HepG2 (cell line): ENCODE data around the gene PTPRE. TPM values are rescaled to one million over a fixed set of nuclear protein-coding genes. Genes with fewer than 3 reads are reported as not detected.

ENCODE experiments used
- ATAC-seq: fragments of 200-7000 bp; cut with Tn5 transposase; 3 replicates; pipeline ENCODE4 v1.9.1; 2020; ENCODE audit warnings: mild to moderate bottlenecking, moderate library complexity
- BruUV-seq: library from RNA; stranded (reverse); fragments of 400-500 nt; replicated peaks from 2 replicates; lab custom pipeline; 2021; lab: Mats Ljungman, UMichigan
- CTCF ChIA-PET: fragments of 300-600 bp; formaldehyde crosslinking; extraction: SDS; loops from one replicate; lab custom pipeline; 2021; ENCODE audit warnings: low total read pairs, inconsistent platforms, low intra/inter-chr PET ratio; lab: Yijun Ruan, JAX
- POLR2A ChIA-PET: fragments of 350-600 bp; sonication (Branson Sonifier 250); formaldehyde crosslinking; loops from one replicate; lab custom pipeline; 2020; ENCODE audit warnings: antibody characterized with exemption, inconsistent platforms; lab: Yijun Ruan, JAX
- DNase-seq: peaks from one replicate; pipeline ENCODE4 v3.0.0-alpha.2; 2015; ENCODE audit warnings: low spot score
- FAIRE-seq: peaks from 3 replicates; lab custom pipeline; 2011; peaks lifted over from hg19 to GRCh38; lab: Jason Lieb, UNC
- H2AFZ ChIP-seq: one replicate; pipeline ENCODE4 v1.6.1; 2011; ENCODE audit warnings: low read length, inconsistent platforms
- H3K27ac ChIP-seq: fragments of 300-600 bp; 3 replicates; pipeline ENCODE4 v1.8.0; 2011; ENCODE audit warnings: mixed run types, mild to moderate bottlenecking, mixed read lengths, low read length, inconsistent platforms; ENCODE audit not compliant: insufficient read depth; ENCODE audit errors: extremely low read length
- H3K27me3 ChIP-seq, 2 experiments: fragments of 200-600 bp in 1 of 2; 2 replicates in 1 of 2; 3 replicates in 1 of 2; pipeline versions ENCODE4 v1.6.0 to v1.8.0; 2011; ENCODE audit warnings: low read length in 2 of 2, mild to moderate bottlenecking in 2 of 2, moderate library complexity in 2 of 2, inconsistent platforms in 1 of 2; ENCODE audit not compliant: insufficient read depth in 2 of 2, control insufficient read depth in 1 of 2
- H3K36me3 ChIP-seq, 2 experiments: fragments of 200-600 bp in 1 of 2; replicated peaks in 1 of 2; 2 replicates in 1 of 2; 3 replicates in 1 of 2; pipeline versions ENCODE4 v1.5.1 to v1.8.0; 2011; ENCODE audit warnings: low read length in 2 of 2, inconsistent platforms in 1 of 2; ENCODE audit not compliant: insufficient read depth in 2 of 2, control insufficient read depth in 1 of 2
- H3K4me1 ChIP-seq: 2 replicates; pipeline ENCODE4 v1.5.1; 2012; ENCODE audit warnings: low read length, inconsistent platforms; ENCODE audit not compliant: insufficient read depth
- H3K4me2 ChIP-seq: 2 replicates; pipeline ENCODE4 v1.6.0; 2011; ENCODE audit warnings: low read depth, low read length, inconsistent platforms
- H3K4me3 ChIP-seq, 3 experiments: fragments of 200-600 bp in 1 of 3; sonication (generic), shearing (Covaris generic) in 1 of 3; replicated peaks in 1 of 3; 2 replicates each; pipeline ENCODE4 v1.5.1; 2011 to 2016; ENCODE audit warnings: low read length in 3 of 3, inconsistent platforms in 2 of 3, low read depth in 2 of 3, mild to moderate bottlenecking in 2 of 3, control low read depth in 1 of 3, mixed read lengths in 1 of 3; ENCODE audit not compliant: insufficient read depth in 1 of 3
- H3K79me2 ChIP-seq: one replicate; pipeline ENCODE4 v1.6.1; 2011; ENCODE audit warnings: low read length, inconsistent platforms; ENCODE audit not compliant: insufficient read depth
- H3K9ac ChIP-seq: 2 replicates; pipeline ENCODE4 v1.6.0; 2011; ENCODE audit warnings: mild to moderate bottlenecking, low read depth, low read length, inconsistent platforms; ENCODE audit not compliant: insufficient read depth
- H3K9me3 ChIP-seq: 2 replicates; pipeline ENCODE4 v1.5.1; 2012; ENCODE audit warnings: mild to moderate bottlenecking, low read length
- H4K20me1 ChIP-seq: 2 replicates; pipeline ENCODE4 v1.6.0; 2011; ENCODE audit warnings: inconsistent platforms, mild to moderate bottlenecking, low read length, moderate library complexity; ENCODE audit not compliant: insufficient read depth
- HNRNPK ChIP-seq: fragments of 200-400 bp; formaldehyde crosslinking; IDR thresholded peaks from 2 replicates; pipeline ENCODE4 v1.6.1; 2018; ENCODE audit warnings: low read length, low read depth, moderate library complexity, mild to moderate bottlenecking; ENCODE audit not compliant: poor library complexity, severe bottlenecking
- MAFF ChIP-seq: IDR thresholded peaks from 2 replicates; pipeline ENCODE4 v1.6.1; 2011; ENCODE audit warnings: low read depth, low read length, improper control_type of control experiment
- MLLT10 ChIP-seq: sonication (generic); formaldehyde crosslinking; IDR thresholded peaks from 2 replicates; pipeline ENCODE4 v1.4.0; 2020; ENCODE audit warnings: missing genetic modification reagents
- MTF1 ChIP-seq: sonication (generic); formaldehyde crosslinking; IDR thresholded peaks from 2 replicates; pipeline ENCODE4 v1.5.0; 2020; ENCODE audit warnings: missing genetic modification reagents
- ZNF644 ChIP-seq: IDR thresholded peaks from 2 replicates; pipeline ENCODE4 v1.6.1; 2016; ENCODE audit warnings: low read depth
- ZNF749 ChIP-seq: sonication (generic); formaldehyde crosslinking; IDR thresholded peaks from 2 replicates; pipeline ENCODE4 v1.8.0; 2022; ENCODE audit warnings: mild to moderate bottlenecking, missing genetic modification reagents, moderate library complexity, borderline replicate concordance
- ZNF75D ChIP-seq: sonication (generic); formaldehyde crosslinking; IDR thresholded peaks from 2 replicates; pipeline ENCODE4 v1.8.1; 2023; ENCODE audit warnings: missing genetic modification reagents, mild to moderate bottlenecking, borderline replicate concordance
- WGBS: methylation state at CpG from one replicate; pipeline ENCODE4 v1.1.6; 2017; ENCODE audit warnings: low lambda C conversion rate; 5-methylcytosine and 5-hydroxymethylcytosine counted together
- in situ Hi-C: cut with HindIII; loops from 2 replicates; pipeline ENCODE4 v1.10.0; 2017; ENCODE audit warnings: low pct_unique_long_range_greater_than_20kb; ENCODE audit not compliant: extremely low pct_ligation_motif_present
- intact Hi-C: fragments of 100-400 bp; cut with micrococcal nuclease; formaldehyde crosslinking; loops from one replicate; pipeline ENCODE4 v1.10.0; 2022; ENCODE audit not compliant: unreplicated experiment
- polyA plus RNA-seq, 8 experiments: library from polyadenylated mRNA; depleted of rRNA in 3 of 8; stranded (reverse) in 7 of 8; unstranded in 1 of 8; fragments of >200 nt; fragmentation: Illumina TruSeq in 4 of 8; extraction: Trizol in 4 of 8; gene quantifications; 2 replicates each; pipeline versions ENCODE4 v1.2.1 to v1.2.3, GENCODE V29; 2011 to 2016; ENCODE audit warnings: low read depth in 4 of 8, missing spikeins in 1 of 8, mixed read lengths in 1 of 8; ENCODE audit not compliant: insufficient read depth in 1 of 8
- total RNA-seq, 5 experiments: library from RNA; depleted of rRNA; stranded (reverse); fragments of >200 nt; fragmentation: Illumina TruSeq; extraction: Trizol; gene quantifications; 2 replicates each; pipeline ENCODE4 v1.2.3, GENCODE V29; 2016; ENCODE audit warnings: low read depth in 1 of 5
- TF ChIP-seq, protein P1 (sequence below): sonication (generic); formaldehyde crosslinking; IDR thresholded peaks from 2 replicates; pipeline ENCODE4 v1.9.0; 2021; ENCODE audit warnings: missing genetic modification reagents, borderline replicate concordance
- TF ChIP-seq, protein P2 (sequence below), 2 experiments: sonication (generic) in 1 of 2; formaldehyde crosslinking in 1 of 2; IDR thresholded peaks; 2 replicates each; pipeline versions ENCODE4 v1.4.0 to v1.6.1; 2016 to 2020; ENCODE audit warnings: borderline replicate concordance in 1 of 2, low read depth in 1 of 2, mild to moderate bottlenecking in 1 of 2, missing genetic modification reagents in 1 of 2
- TF ChIP-seq, protein P3 (sequence below): sonication (generic); formaldehyde crosslinking; IDR thresholded peaks from 2 replicates; pipeline ENCODE4 v1.8.0; 2023; ENCODE audit warnings: mild to moderate bottlenecking, missing genetic modification reagents
- TF ChIP-seq, protein P4 (sequence below): sonication (generic); formaldehyde crosslinking; IDR thresholded peaks from 2 replicates; pipeline ENCODE4 v1.9.0; 2021; ENCODE audit warnings: missing genetic modification reagents, mild to moderate bottlenecking, borderline replicate concordance
- TF ChIP-seq, protein P5 (sequence below): sonication (generic); formaldehyde crosslinking; conservative IDR thresholded peaks from 2 replicates; pipeline ENCODE4 v1.8.0; 2022; ENCODE audit warnings: low read depth, missing genetic modification reagents

The PTPRE gene
- total and polyA plus RNA-seq, 2 of the 13 experiments (the other 11 are each of a cell fraction or from before 2014, with no cell fraction given) = 0.01 to 0.02 TPM

DNA sequence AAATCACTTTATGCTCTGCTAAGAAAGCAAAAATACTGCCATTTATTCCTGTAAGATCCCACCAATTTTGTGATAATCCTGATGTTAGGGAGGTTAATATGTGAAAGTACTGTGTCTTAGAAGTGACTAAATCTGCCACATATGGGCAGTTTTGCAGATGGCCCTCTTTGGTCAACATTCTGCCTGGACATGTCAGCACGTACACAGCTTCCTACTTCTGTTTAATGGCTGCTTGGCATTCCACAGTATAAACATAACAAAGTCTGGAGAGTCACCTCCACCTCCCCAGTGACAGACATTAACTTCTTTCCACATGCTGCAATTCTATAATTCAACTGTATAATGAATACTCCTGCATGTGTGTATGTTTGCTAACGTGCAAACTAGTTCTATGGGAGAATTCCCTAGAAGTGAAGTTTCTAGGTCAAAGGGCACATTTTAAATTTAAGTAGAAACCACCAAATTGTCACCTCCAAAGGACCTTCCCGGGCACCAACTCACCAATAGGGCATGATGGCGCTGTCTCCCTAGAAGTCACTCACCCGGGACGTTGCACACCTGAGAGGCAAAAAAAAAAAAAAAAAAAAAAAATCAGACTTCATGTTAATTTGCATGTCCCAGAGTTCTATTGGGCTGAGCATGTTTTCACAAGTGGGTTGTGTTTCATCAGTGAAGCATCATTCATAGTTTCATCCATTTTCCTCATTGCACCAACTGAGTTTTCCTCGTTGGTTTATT is 180.4 kb downstream of the PTPRE start:
- Histone ChIP-seq H3K4me2 (peak overlapping the region; percentile 47; the same call in 1 of the 2 replicates), H2AFZ (no peak overlapping the region), H3K36me3 (no peaks in the 10 kb centered on the region), H3K9ac (no peak overlapping the region), H3K27ac (no peak overlapping the region), H3K9me3 (no peaks in the 10 kb centered on the region), H3K79me2 (no peaks in the 10 kb centered on the region), H4K20me1 (no peaks in the 10 kb centered on the region), H3K27me3 (peaks cover 0 to 9% of the 10 kb centered on the region in 2 experiments; a peak in 2 of 5 replicates), H3K4me3 (no peak overlapping the region), H3K4me1 (peaks cover 16% of the 10 kb centered on the region)
- no TSS peak for BruUV-seq
- no peak for DNase-seq
- intact Hi-C loops (no loop called here), in situ Hi-C loops (loop anchor here (25.0 kb wide), 1 partner anchor 450 kb away; no protein-coding TSS in a partner anchor)
- no peak for ATAC-seq
- ChIA-PET CTCF (no interaction called here), POLR2A (no interaction called here)
- no peak for FAIRE-seq
- 4% methylated on average over 7 of the region's 7 CpGs for WGBS
- TF ChIP-seq, protein P1, sequence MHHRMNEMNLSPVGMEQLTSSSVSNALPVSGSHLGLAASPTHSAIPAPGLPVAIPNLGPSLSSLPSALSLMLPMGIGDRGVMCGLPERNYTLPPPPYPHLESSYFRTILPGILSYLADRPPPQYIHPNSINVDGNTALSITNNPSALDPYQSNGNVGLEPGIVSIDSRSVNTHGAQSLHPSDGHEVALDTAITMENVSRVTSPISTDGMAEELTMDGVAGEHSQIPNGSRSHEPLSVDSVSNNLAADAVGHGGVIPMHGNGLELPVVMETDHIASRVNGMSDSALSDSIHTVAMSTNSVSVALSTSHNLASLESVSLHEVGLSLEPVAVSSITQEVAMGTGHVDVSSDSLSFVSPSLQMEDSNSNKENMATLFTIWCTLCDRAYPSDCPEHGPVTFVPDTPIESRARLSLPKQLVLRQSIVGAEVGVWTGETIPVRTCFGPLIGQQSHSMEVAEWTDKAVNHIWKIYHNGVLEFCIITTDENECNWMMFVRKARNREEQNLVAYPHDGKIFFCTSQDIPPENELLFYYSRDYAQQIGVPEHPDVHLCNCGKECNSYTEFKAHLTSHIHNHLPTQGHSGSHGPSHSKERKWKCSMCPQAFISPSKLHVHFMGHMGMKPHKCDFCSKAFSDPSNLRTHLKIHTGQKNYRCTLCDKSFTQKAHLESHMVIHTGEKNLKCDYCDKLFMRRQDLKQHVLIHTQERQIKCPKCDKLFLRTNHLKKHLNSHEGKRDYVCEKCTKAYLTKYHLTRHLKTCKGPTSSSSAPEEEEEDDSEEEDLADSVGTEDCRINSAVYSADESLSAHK (CRISPR knock-in tag) = no peak
- no peak for TF ChIP-seq MLLT10 (CRISPR knock-in tag)
- no peak for TF ChIP-seq ZNF75D (CRISPR knock-in tag)
- no peak for TF ChIP-seq ZNF749 (CRISPR knock-in tag)
- TF ChIP-seq, protein P2, sequence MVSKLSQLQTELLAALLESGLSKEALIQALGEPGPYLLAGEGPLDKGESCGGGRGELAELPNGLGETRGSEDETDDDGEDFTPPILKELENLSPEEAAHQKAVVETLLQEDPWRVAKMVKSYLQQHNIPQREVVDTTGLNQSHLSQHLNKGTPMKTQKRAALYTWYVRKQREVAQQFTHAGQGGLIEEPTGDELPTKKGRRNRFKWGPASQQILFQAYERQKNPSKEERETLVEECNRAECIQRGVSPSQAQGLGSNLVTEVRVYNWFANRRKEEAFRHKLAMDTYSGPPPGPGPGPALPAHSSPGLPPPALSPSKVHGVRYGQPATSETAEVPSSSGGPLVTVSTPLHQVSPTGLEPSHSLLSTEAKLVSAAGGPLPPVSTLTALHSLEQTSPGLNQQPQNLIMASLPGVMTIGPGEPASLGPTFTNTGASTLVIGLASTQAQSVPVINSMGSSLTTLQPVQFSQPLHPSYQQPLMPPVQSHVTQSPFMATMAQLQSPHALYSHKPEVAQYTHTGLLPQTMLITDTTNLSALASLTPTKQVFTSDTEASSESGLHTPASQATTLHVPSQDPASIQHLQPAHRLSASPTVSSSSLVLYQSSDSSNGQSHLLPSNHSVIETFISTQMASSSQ (IDR thresholded peaks at IDR 0.05; ENCODE audit: low read depth) = no peak
- TF ChIP-seq, protein P2 (CRISPR knock-in tag; IDR thresholded peaks at IDR 0.05; ENCODE audit: borderline replicate concordance) = no peak
- TF ChIP-seq ZNF644 (CRISPR knock-in tag) = no peak
- TF ChIP-seq MAFF = no peak
- TF ChIP-seq MTF1 = no peak
- TF ChIP-seq, protein P3, sequence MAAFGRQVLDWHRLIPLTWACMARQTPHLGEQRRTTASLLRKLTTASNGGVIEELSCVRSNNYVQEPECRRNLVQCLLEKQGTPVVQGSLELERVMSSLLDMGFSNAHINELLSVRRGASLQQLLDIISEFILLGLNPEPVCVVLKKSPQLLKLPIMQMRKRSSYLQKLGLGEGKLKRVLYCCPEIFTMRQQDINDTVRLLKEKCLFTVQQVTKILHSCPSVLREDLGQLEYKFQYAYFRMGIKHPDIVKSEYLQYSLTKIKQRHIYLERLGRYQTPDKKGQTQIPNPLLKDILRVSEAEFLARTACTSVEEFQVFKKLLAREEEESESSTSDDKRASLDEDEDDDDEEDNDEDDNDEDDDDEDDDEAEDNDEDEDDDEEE (CRISPR knock-in tag) = no peak
- TF ChIP-seq, protein P4, sequence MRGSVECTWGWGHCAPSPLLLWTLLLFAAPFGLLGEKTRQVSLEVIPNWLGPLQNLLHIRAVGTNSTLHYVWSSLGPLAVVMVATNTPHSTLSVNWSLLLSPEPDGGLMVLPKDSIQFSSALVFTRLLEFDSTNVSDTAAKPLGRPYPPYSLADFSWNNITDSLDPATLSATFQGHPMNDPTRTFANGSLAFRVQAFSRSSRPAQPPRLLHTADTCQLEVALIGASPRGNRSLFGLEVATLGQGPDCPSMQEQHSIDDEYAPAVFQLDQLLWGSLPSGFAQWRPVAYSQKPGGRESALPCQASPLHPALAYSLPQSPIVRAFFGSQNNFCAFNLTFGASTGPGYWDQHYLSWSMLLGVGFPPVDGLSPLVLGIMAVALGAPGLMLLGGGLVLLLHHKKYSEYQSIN = no peak
- TF ChIP-seq, protein P5, sequence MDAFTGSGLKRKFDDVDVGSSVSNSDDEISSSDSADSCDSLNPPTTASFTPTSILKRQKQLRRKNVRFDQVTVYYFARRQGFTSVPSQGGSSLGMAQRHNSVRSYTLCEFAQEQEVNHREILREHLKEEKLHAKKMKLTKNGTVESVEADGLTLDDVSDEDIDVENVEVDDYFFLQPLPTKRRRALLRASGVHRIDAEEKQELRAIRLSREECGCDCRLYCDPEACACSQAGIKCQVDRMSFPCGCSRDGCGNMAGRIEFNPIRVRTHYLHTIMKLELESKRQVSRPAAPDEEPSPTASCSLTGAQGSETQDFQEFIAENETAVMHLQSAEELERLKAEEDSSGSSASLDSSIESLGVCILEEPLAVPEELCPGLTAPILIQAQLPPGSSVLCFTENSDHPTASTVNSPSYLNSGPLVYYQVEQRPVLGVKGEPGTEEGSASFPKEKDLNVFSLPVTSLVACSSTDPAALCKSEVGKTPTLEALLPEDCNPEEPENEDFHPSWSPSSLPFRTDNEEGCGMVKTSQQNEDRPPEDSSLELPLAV (CRISPR knock-in tag) = no peak
- TF ChIP-seq HNRNPK = no peak
